GM12878 (cell line): Measurements from ENCODE around the gene YEATS4. TPM values are rescaled to one million over a fixed set of nuclear protein-coding genes. Genes with fewer than 3 reads are reported as not detected.
A peak's percentile ranks its signal among the peaks of the same experiment; 100 is the strongest.

Source experiments
- ATAC-seq: fragments of 200-7000 bp; cut with Tn5 transposase; 3 replicates; pipeline ENCODE4 v1.9.1; 2020; ENCODE audit warnings: mild to moderate bottlenecking, moderate library complexity
- BruUV-seq: library from RNA; stranded (reverse); fragments of 400-500 nt; replicated peaks from 2 replicates; lab custom pipeline; 2021; lab: Mats Ljungman, UMichigan
- CTCF ChIA-PET: fragments of 300-600 bp; sonication (Branson Sonifier 250); formaldehyde crosslinking; extraction: SDS; loops from one replicate; lab custom pipeline; 2021; ENCODE audit warnings: inconsistent platforms; lab: Yijun Ruan, JAX
- POLR2A ChIA-PET: fragments of 350-600 bp; formaldehyde crosslinking; extraction: SDS; loops from one replicate; lab custom pipeline; 2021; ENCODE audit warnings: inconsistent platforms; lab: Charles Lee
- RAD21 ChIA-PET: fragments of 300-600 bp; sonication (Branson Sonifier 250); formaldehyde crosslinking; loops from one replicate; lab custom pipeline; 2023; ENCODE audit warnings: antibody characterized with exemption; ENCODE audit not compliant: unreplicated experiment; lab: Charles Lee
- SMC1A ChIA-PET: fragments of 300-600 bp; sonication (Branson Sonifier 250); formaldehyde crosslinking; loops from one replicate; lab custom pipeline; 2023; ENCODE audit not compliant: unreplicated experiment, uncharacterized antibody; lab: Charles Lee
- DNase-seq: peaks from one replicate; pipeline ENCODE4 v3.0.0-alpha.2; 2011; ENCODE audit warnings: low read depth, low spot score
- FAIRE-seq: peaks from 3 replicates; lab custom pipeline; 2011; peaks lifted over from hg19 to GRCh38; lab: Jason Lieb, UNC
- H2AFZ ChIP-seq: 2 replicates; pipeline ENCODE4 v1.6.0; 2011; ENCODE audit warnings: low read depth, low read length, control low read depth; ENCODE audit not compliant: control insufficient read depth
- H3K27ac ChIP-seq: 2 replicates; pipeline ENCODE4 v1.5.1; 2011; ENCODE audit warnings: control low read depth; ENCODE audit not compliant: control insufficient read depth, insufficient read depth
- H3K27me3 ChIP-seq, 2 experiments: replicated peaks in 1 of 2; 2 replicates each; pipeline versions ENCODE4 v1.6.0 to v1.6.1; 2011; ENCODE audit warnings: low read length in 1 of 2; ENCODE audit not compliant: control insufficient read depth in 2 of 2, insufficient read depth in 2 of 2
- H3K36me3 ChIP-seq, 2 experiments: 2 replicates each; pipeline ENCODE4 v1.5.1; 2011; ENCODE audit warnings: low read length in 1 of 2; ENCODE audit not compliant: control insufficient read depth in 2 of 2, insufficient read depth in 2 of 2
- H3K4me1 ChIP-seq: 2 replicates; pipeline ENCODE4 v1.6.1; 2011; ENCODE audit warnings: mild to moderate bottlenecking, low read length, moderate library complexity, mixed read lengths; ENCODE audit not compliant: control insufficient read depth, insufficient read depth
- H3K4me2 ChIP-seq: 2 replicates; pipeline ENCODE4 v1.6.0; 2011; ENCODE audit warnings: control low read depth; ENCODE audit not compliant: control insufficient read depth, insufficient read depth
- H3K4me3 ChIP-seq: fragments of 200-600 bp; sonication (generic); 2 replicates; pipeline ENCODE4 v1.5.1; 2016
- H3K79me2 ChIP-seq: 2 replicates; pipeline ENCODE4 v1.6.0; 2011; ENCODE audit warnings: low read length; ENCODE audit not compliant: control insufficient read depth, insufficient read depth
- H3K9ac ChIP-seq: 2 replicates; pipeline ENCODE4 v1.8.0; 2011; ENCODE audit warnings: low read length, control low read depth, mixed read lengths; ENCODE audit not compliant: control insufficient read depth, insufficient read depth
- H3K9me3 ChIP-seq: replicated peaks from 3 replicates; pipeline ENCODE4 v1.5.1; 2011; ENCODE audit warnings: mild to moderate bottlenecking, low read length; ENCODE audit not compliant: control insufficient read depth, insufficient read depth
- H4K20me1 ChIP-seq: 2 replicates; pipeline ENCODE4 v1.6.0; 2011; ENCODE audit not compliant: control insufficient read depth, insufficient read depth
- ATF7 ChIP-seq: fragments of 450-650 bp; IDR thresholded peaks from 2 replicates; pipeline ENCODE4 v1.6.1; 2016; ENCODE audit warnings: low read depth, mild to moderate bottlenecking
- CEBPZ ChIP-seq: fragments of 150-350 bp; IDR thresholded peaks from 2 replicates; pipeline ENCODE4 v1.6.1; 2016; ENCODE audit warnings: low read depth, low read length
- IRF4 ChIP-seq: IDR thresholded peaks from 2 replicates; pipeline ENCODE4 v1.6.1; 2011; ENCODE audit warnings: low read depth, low read length
- MEF2B ChIP-seq: fragments of 450-650 bp; IDR thresholded peaks from 2 replicates; pipeline ENCODE4 v1.6.1; 2018; ENCODE audit warnings: mild to moderate bottlenecking, moderate library complexity; ENCODE audit not compliant: partially characterized antibody, poor library complexity, severe bottlenecking
- RAD21 ChIP-seq: IDR thresholded peaks from 2 replicates; pipeline ENCODE4 v1.6.1; 2011; ENCODE audit warnings: mild to moderate bottlenecking, low read depth, low read length, moderate library complexity; ENCODE audit not compliant: insufficient read depth
- RAD51 ChIP-seq: fragments of 450-650 bp; IDR thresholded peaks from 2 replicates; pipeline ENCODE4 v1.6.1; 2016; ENCODE audit warnings: moderate library complexity, mild to moderate bottlenecking, inconsistent platforms
- RBBP5 ChIP-seq: fragments of 200-600 bp; sonication (generic); conservative IDR thresholded peaks from 2 replicates; pipeline ENCODE4 v1.6.1; 2016
- SKIL ChIP-seq: fragments of 450-650 bp; IDR thresholded peaks from 2 replicates; pipeline ENCODE4 v1.6.1; 2017; ENCODE audit warnings: mild to moderate bottlenecking, low read depth, inconsistent platforms; ENCODE audit not compliant: poor library complexity, severe bottlenecking
- ZBED1 ChIP-seq: IDR thresholded peaks from 2 replicates; pipeline ENCODE4 v1.6.1; 2016; ENCODE audit warnings: borderline replicate concordance
- ZNF687 ChIP-seq: fragments of 450-650 bp; IDR thresholded peaks from 2 replicates; pipeline ENCODE4 v1.6.1; 2017; ENCODE audit warnings: mild to moderate bottlenecking, moderate library complexity
- WGBS: methylation state at CpG from one replicate; pipeline ENCODE4 v1.1.6; 2016; ENCODE audit warnings: low lambda C conversion rate; ENCODE audit not compliant: insufficient replicate concordance, insufficient coverage; ENCODE audit errors: missing lambda C conversion rate; 5-methylcytosine and 5-hydroxymethylcytosine counted together
- in situ Hi-C: fragments of 300-500 bp; cut with MboI; formaldehyde crosslinking; loops from 9 replicates; pipeline ENCODE4 v1.14.3; 2018; ENCODE audit warnings: mixed read lengths
- intact Hi-C: fragments of 100-400 bp; cut with micrococcal nuclease; formaldehyde crosslinking; loops from one replicate; pipeline ENCODE4 v1.14.2; 2022; ENCODE audit not compliant: unreplicated experiment
- polyA plus RNA-seq, 11 experiments: library from polyadenylated mRNA; depleted of rRNA in 4 of 11; unstranded in 6 of 11; stranded (reverse) in 5 of 11; fragments of >200 nt; fragmentation: Nextera tagmentation in 4 of 11; fragmentation: Illumina TruSeq in 1 of 11; extraction: Ambion mirVana in 4 of 11; extraction: Trizol in 1 of 11; gene quantifications; 1 replicate in 1 of 11; 2 replicates in 10 of 11; pipeline versions ENCODE4 v1.2.1 to v1.2.3, GENCODE V29; 2011 to 2016; ENCODE audit warnings: inconsistent platforms in 2 of 11, missing spikeins in 2 of 11, low read depth in 1 of 11
- total RNA-seq, 4 experiments: library from RNA; depleted of rRNA in 3 of 4; stranded (reverse); fragments of >200 nt in 3 of 4; fragmentation: Illumina TruSeq in 1 of 4; extraction: Trizol in 1 of 4; gene quantifications; 2 replicates each; pipeline versions ENCODE4 v1.2.1 to v1.2.3, GENCODE V29; 2013 to 2021

YEATS4 gene
- total and polyA plus RNA-seq, 10 of the 15 experiments (the other 5 are each of a cell fraction or from before 2014, with no cell fraction given), result 23.8 to 45.4 (median 36.8) TPM

- TF ChIP-seq ZNF687 (no peak), ZBED1 (no peak)
- TF ChIP-seq, all 136 proteins: peak for 0
These were observed 31.1 kb upstream of the YEATS4 start (continued) for GRCh38 chr12:69328426-69328825.

- FAIRE-seq (no peak), ATAC-seq (peak; percentile 27), DNase-seq (no peak)
- Histone ChIP-seq H4K20me1 (no peaks in the 10 kb centered on the region), H2AFZ (peak overlapping the region; percentile 94), H3K27me3 (no peaks in the 10 kb centered on the region), H3K27ac (no peak overlapping the region), H3K79me2 (no peaks in the 10 kb centered on the region), H3K9ac (no peak overlapping the region), H3K36me3 (no peaks in the 10 kb centered on the region), H3K4me2 (peak overlapping the region; percentile 83; the same call in 1 of the 2 replicates), H3K9me3 (no peaks in the 10 kb centered on the region), H3K4me3 (no peak overlapping the region; the same call in 1 of the 2 replicates), H3K4me1 (no peaks in the 10 kb centered on the region)
- SMC1A ChIA-PET, result interaction anchor here (1.3 to 1.5 kb wide), 2 partner anchors 15 to 28 kb away, joined by 5 read pairs; no protein-coding TSS in a partner anchor
- RAD21 ChIA-PET, result interaction anchor here (0.6 to 2.0 kb wide), 5 partner anchors 28 to 176 kb away, joined by 3 to 6 read pairs (median 4); no protein-coding TSS in a partner anchor
- no TSS peak for BruUV-seq
- WGBS, result 45% methylated on average over 8 of the region's 8 CpGs
- intact Hi-C loops, result loop anchor here (10.0 kb wide), 1 partner anchor 175 kb away; no protein-coding TSS in a partner anchor
- POLR2A ChIA-PET, result no interaction called here
- in situ Hi-C loops, result no loop called here
- CTCF ChIA-PET, result interaction anchor here (0.6 to 3.0 kb wide), 4 partner anchors 27 to 477 kb away, joined by 3 to 21 read pairs (median 8); no protein-coding TSS in a partner anchor
- TF ChIP-seq RAD51 (no peak), ATF7 (no peak), RBBP5 (no peak), CEBPZ (no peak), RAD21 (no peak), MEF2B (no peak), SKIL (no peak), IRF4 (no peak)
These were observed 29.7 kb upstream of the YEATS4 start for GRCh38 chr12:69329669-69330428.
